ENCODE results near the gene JAZF1.

GRCh38 chr7:27906385-27907091 lies 274.1 kb downstream of the JAZF1 start:
- TF ChIP-seq ARNTL (CRISPR knock-in tag; IDR thresholded peaks at IDR 0.05; ENCODE audit: borderline replicate concordance, low read depth): no peak
- TF ChIP-seq PPARA (CRISPR knock-in tag; IDR thresholded peaks at IDR 0.05; ENCODE audit: borderline replicate concordance): no peak
- TF ChIP-seq CREB5 (CRISPR knock-in tag; IDR thresholded peaks at IDR 0.05; ENCODE audit: low read depth): no peak
- no peak for TF ChIP-seq PATZ1 (CRISPR knock-in tag; IDR thresholded peaks at IDR 0.05; ENCODE audit: borderline replicate concordance)
- no peak for TF ChIP-seq ESRRG (CRISPR knock-in tag; IDR thresholded peaks at IDR 0.05)
- TF ChIP-seq SNAI2 (CRISPR knock-in tag; IDR thresholded peaks at IDR 0.05): no peak
- no peak for TF ChIP-seq ISL1 (CRISPR knock-in tag; IDR thresholded peaks at IDR 0.05)
- no peak for TF ChIP-seq CSDC2 (CRISPR knock-in tag; IDR thresholded peaks at IDR 0.05)
